Testis (tissue), 2 donors: ENCODE results near the gene CDH13.

ENCODE experiments used
- POLR2A ChIP-seq: fragments of 450-650 bp; IDR thresholded peaks from one replicate; pipeline ENCODE4 v1.6.1; 2017; ENCODE audit warnings: antibody characterized with exemption, mild to moderate bottlenecking, moderate library complexity
- TF ChIP-seq, protein P1 (sequence below), 3 experiments: fragments of 450-650 bp in 2 of 3; fragments of 200-600 bp in 1 of 3; sonication (generic) in 1 of 3; IDR thresholded peaks; one replicate each; pipeline ENCODE4 v1.5.1; 2016 to 2019; ENCODE audit warnings: antibody characterized with exemption in 3 of 3, mild to moderate bottlenecking in 2 of 3, moderate library complexity in 1 of 3

DNA sequence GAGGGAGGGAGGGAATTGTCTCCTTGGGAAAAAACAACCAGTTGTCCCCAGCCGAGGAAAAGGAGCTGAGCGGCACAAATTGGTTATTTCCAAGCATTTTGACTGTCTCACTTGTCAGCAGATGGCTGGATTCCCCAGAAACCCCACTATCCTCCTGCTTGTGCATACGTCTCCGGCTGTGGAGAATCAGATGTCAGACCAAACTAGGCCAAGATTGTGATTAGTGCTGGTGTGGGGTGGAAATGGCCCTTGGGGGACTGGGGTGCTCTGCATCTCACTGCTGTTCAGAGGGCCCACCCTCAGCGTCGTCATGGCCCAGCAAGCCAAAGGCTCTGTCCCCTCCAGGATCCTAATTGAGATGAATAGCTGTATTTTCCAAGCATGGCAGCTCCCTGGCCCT is 1049.3 kb downstream of the CDH13 start:
- TF ChIP-seq, protein P1, sequence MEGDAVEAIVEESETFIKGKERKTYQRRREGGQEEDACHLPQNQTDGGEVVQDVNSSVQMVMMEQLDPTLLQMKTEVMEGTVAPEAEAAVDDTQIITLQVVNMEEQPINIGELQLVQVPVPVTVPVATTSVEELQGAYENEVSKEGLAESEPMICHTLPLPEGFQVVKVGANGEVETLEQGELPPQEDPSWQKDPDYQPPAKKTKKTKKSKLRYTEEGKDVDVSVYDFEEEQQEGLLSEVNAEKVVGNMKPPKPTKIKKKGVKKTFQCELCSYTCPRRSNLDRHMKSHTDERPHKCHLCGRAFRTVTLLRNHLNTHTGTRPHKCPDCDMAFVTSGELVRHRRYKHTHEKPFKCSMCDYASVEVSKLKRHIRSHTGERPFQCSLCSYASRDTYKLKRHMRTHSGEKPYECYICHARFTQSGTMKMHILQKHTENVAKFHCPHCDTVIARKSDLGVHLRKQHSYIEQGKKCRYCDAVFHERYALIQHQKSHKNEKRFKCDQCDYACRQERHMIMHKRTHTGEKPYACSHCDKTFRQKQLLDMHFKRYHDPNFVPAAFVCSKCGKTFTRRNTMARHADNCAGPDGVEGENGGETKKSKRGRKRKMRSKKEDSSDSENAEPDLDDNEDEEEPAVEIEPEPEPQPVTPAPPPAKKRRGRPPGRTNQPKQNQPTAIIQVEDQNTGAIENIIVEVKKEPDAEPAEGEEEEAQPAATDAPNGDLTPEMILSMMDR (IDR thresholded peaks at IDR 0.05), result no peak
- TF ChIP-seq POLR2A, result no peak
